Measurements from ENCODE around the gene METRN.

GRCh38 chr16:725463-726187 lies 10.7 kb downstream of the METRN start:
- TF ChIP-seq CTCF (IDR thresholded peaks at IDR 0.05) (no peak), POLR2AphosphoS5 (IDR thresholded peaks at IDR 0.05) (no peak), POLR2A (IDR thresholded peaks at IDR 0.05; ENCODE audit: low read depth) (no peak), EP300 (IDR thresholded peaks at IDR 0.05) (no peak)

Data from esophagus muscularis mucosa (tissue), 4 donors.